Activated naive CD8-positive, alpha-beta T cell treated with anti-CD3 and anti-CD28 coated beads, Interleukin-2, amount 50 U/mL, for 24 hours (primary cell): Measurements from ENCODE around the gene POLR1G.
"Not testable (repeated sequence)": the region's sequence is repeated elsewhere in the genome, so short reads cannot be mapped to it uniquely, and the experiment has no call there.

Experiments used
- ATAC-seq: fragments of 150-1000 bp; cut with Tn5 transposase; one replicate; pipeline ENCODE4 v1.10.0; 2021
- DNase-seq: peaks from one replicate; pipeline ENCODE4 v3.0.0; 2021
- H3K27ac Mint-ChIP-seq: one replicate; pipeline ENCODE4 v1.8.0; 2021; ENCODE audit warnings: mild to moderate bottlenecking, mixed read lengths
- H3K27me3 Mint-ChIP-seq: one replicate; pipeline ENCODE4 v1.8.0; 2021; ENCODE audit warnings: mixed read lengths
- H3K36me3 Mint-ChIP-seq: one replicate; pipeline ENCODE4 v1.8.0; 2021; ENCODE audit warnings: low read depth, mixed read lengths
- H3K4me1 Mint-ChIP-seq: one replicate; pipeline ENCODE4 v1.8.0; 2021; ENCODE audit warnings: mixed read lengths
- H3K4me3 Mint-ChIP-seq: one replicate; pipeline ENCODE4 v1.8.0; 2021; ENCODE audit warnings: mild to moderate bottlenecking, moderate library complexity, mixed read lengths
- H3K9me3 Mint-ChIP-seq: one replicate; pipeline ENCODE4 v1.8.0; 2021; ENCODE audit warnings: mixed read lengths

The POLR1G gene

DNA sequence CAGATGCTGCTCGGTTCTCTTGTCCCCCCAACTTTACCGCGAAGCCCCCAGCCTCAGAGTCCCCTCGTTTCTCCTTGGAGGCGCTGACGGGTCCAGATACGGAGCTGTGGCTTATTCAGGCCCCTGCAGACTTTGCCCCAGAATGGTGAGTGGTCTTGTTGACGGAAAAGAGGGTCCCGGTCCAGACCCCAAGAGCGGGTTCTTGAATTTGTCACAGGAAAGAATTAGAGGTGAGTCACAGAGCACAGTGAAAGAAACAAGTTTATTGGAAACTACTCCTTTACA is 589 bp downstream of the POLR1G start:
- Mint-ChIP-seq H3K27ac (peak overlapping the region; percentile 91), H3K27me3 (peaks cover 29% of the 10 kb centered on the region), H3K9me3 (no peaks in the 10 kb centered on the region), H3K4me3 (peak overlapping the region; percentile 98), H3K36me3 (peaks cover 25% of the 10 kb centered on the region), H3K4me1 (peaks cover 48% of the 10 kb centered on the region)
- DNase-seq, result no peak
- no peak for ATAC-seq

DNA sequence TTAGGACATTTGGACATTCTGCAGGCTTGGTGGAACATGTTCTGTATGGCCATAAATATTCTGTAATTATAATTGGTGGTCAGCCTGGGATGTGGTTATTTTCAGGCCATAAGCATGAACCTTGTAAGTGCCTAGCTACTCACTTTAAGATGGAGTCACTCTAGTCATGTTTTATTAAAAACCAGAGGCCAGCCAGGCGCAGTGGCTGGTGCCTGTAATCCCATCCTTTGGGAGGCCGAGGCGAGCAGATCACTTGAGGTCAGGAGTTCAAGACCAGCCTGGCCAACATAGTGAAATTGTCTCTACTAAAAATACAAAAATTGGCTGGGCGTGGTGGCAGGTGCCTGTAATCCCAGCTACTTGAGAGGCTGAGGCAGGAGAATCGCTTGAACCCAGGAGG is 1.1 kb downstream of the POLR1G start:
- Mint-ChIP-seq H3K4me1 (peaks cover 48% of the 10 kb centered on the region), H3K4me3 (peak overlapping the region; percentile 98), H3K27me3 (peaks cover 27% of the 10 kb centered on the region), H3K36me3 (peaks cover 28% of the 10 kb centered on the region)
- not testable (repeated sequence) for H3K27ac Mint-ChIP-seq, H3K9me3 Mint-ChIP-seq, DNase-seq, ATAC-seq

DNA sequence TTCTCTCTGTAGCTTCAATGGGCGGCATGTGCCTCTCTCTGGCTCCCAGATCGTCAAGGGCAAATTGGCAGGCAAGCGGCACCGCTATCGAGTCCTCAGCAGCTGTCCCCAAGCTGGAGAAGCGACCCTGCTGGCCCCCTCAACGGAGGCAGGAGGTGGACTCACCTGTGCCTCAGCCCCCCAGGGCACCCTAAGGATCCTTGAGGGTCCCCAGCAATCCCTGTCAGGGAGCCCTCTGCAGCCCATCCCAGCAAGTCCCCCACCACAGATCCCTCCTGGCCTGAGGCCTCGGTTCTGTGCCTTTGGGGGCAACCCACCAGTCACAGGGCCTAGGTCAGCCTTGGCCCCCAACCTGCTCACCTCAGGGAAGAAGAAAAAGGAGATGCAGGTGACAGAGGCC is 1.7 kb downstream of the POLR1G start:
- no peak overlapping the region for H3K4me3 Mint-ChIP-seq
- peaks cover 21% of the 10 kb centered on the region for H3K27me3 Mint-ChIP-seq
- H3K9me3 Mint-ChIP-seq, result no peaks in the 10 kb centered on the region
- ATAC-seq (no peak), DNase-seq (no peak)
- peaks cover 31% of the 10 kb centered on the region for H3K36me3 Mint-ChIP-seq
- no peak overlapping the region for H3K27ac Mint-ChIP-seq
- peaks cover 45% of the 10 kb centered on the region for H3K4me1 Mint-ChIP-seq

DNA sequence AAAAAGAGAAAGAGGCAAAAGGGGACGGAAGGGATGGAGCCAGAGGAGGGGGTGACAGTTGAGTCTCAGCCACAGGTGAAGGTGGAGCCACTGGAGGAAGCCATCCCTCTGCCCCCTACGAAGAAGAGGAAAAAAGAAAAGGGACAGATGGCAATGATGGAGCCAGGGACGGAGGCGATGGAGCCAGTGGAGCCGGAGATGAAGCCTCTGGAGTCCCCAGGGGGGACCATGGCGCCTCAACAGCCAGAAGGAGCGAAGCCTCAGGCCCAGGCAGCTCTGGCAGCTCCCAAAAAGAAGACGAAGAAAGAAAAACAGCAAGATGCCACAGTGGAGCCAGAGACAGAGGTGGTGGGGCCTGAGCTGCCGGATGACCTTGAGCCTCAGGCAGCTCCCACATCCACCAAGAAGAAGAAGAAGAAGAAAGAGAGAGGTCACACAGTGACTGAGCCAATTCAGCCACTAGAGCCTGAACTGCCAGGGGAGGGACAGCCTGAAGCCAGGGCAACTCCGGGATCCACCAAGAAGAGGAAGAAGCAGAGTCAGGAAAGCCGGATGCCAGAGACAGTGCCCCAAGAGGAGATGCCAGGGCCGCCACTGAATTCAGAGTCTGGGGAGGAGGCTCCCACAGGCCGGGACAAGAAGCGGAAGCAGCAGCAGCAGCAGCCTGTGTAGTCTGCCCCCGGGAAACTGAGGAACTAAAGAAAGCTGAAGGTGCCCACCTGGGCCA is 2.5 kb downstream of the POLR1G start:
- no peak overlapping the region for H3K4me3 Mint-ChIP-seq
- ATAC-seq, result no peak
- DNase-seq, result no peak
- H3K27ac Mint-ChIP-seq, result no peak overlapping the region
- peaks cover 40% of the 10 kb centered on the region for H3K36me3 Mint-ChIP-seq
- H3K4me1 Mint-ChIP-seq, result peaks cover 39% of the 10 kb centered on the region
- H3K9me3 Mint-ChIP-seq, result no peaks in the 10 kb centered on the region
- H3K27me3 Mint-ChIP-seq, result peaks cover 13% of the 10 kb centered on the region

DNA sequence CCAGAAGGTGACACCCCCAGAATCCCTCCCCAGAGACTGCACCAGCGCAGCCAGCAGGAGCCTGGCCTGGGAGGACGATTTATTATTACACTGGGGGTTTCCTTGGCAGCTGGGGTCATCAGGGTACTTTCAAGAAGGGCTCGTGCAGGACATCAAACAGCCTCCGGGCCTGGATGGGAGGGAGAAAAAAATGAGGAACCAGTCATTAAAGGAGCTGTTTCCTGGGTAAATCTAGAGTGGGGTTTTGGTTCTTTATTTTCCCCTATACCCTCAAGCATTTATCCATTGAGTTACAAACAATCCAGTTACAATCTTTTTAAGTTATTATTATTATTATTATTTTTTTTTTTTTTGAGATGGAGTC is 3.1 kb downstream of the POLR1G start:
- Mint-ChIP-seq H3K9me3 (no peaks in the 10 kb centered on the region), H3K4me3 (no peak overlapping the region), H3K4me1 (peaks cover 34% of the 10 kb centered on the region), H3K36me3 (peaks cover 44% of the 10 kb centered on the region), H3K27me3 (peaks cover 7% of the 10 kb centered on the region), H3K27ac (no peak overlapping the region)
- DNase-seq (no peak), ATAC-seq (no peak)

DNA sequence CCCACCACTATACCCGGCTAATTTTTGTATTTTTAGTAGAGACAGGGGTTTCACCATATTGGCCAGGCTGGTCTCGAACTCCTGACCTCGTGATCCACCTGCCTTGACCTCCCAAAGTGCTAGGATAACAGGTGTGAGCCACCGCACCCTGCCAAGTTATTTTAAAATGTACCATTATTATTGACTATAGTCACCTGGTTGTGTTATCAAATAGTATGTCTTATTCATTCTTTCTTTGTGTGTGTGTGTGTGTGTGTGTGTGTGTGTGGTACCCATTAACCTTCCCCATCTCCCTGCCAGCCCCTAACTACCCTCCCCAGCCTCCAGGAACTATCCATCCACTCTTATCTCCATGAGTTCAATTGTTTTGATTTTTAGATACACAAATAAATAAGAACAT is 3.9 kb downstream of the POLR1G start:
- H3K27me3 Mint-ChIP-seq, ATAC-seq, DNase-seq, H3K27ac Mint-ChIP-seq, H3K4me3 Mint-ChIP-seq, H3K9me3 Mint-ChIP-seq: not testable (repeated sequence)
- Mint-ChIP-seq H3K36me3 (peaks cover 47% of the 10 kb centered on the region), H3K4me1 (peaks cover 26% of the 10 kb centered on the region)

DNA sequence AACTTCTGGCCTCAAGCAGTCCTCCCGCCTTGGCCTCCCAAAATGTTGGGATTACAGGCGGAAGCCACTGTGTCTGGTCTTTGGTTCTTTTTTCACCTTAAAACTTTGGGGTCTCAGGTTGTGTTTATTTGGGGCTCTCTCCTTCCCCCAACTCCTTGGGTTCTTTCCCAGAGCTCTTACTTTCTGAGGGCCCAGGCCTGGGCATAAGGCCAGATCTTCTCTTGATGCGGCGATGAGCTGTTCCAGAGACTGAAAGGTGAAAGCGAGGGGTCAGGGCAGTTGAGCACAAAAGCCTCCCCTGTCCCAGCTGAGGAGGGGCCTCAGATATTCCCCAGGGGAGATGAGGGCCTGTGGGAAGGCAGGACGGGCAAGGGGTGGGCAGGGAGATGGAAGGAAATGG is 7.1 kb downstream of the POLR1G start:
- Mint-ChIP-seq H3K36me3 (peaks cover 46% of the 10 kb centered on the region), H3K27ac (peak overlapping the region; percentile 22), H3K27me3 (no peaks in the 10 kb centered on the region), H3K4me1 (peaks cover 4% of the 10 kb centered on the region), H3K9me3 (no peaks in the 10 kb centered on the region), H3K4me3 (no peak overlapping the region)
- DNase-seq, result no peak
- no peak for ATAC-seq

DNA sequence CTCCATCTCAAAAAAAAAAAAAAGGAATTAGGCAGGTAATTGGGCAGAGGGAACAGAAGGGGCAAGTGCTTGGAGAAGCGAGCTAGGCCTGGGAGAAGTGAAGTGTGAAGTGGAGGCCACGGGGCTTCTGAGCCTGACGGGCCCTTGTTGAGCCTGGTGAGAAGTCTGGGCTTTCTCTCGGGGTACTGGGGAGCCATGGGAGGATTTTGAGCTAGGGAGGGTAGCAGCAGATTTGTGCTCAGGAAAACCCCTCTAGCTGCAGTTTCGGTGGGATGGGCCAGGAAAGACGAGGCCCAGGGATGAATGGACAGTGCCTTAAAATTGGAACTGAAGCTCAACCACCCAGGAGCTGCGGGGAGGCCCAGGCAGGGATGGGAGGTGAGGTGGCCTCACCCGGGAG is 8.0 kb downstream of the POLR1G start:
- Mint-ChIP-seq H3K27me3 (no peaks in the 10 kb centered on the region), H3K27ac (no peak overlapping the region), H3K9me3 (no peaks in the 10 kb centered on the region), H3K4me3 (no peak overlapping the region), H3K4me1 (peaks cover 9% of the 10 kb centered on the region), H3K36me3 (peaks cover 36% of the 10 kb centered on the region)
- ATAC-seq, result no peak
- no peak for DNase-seq

DNA sequence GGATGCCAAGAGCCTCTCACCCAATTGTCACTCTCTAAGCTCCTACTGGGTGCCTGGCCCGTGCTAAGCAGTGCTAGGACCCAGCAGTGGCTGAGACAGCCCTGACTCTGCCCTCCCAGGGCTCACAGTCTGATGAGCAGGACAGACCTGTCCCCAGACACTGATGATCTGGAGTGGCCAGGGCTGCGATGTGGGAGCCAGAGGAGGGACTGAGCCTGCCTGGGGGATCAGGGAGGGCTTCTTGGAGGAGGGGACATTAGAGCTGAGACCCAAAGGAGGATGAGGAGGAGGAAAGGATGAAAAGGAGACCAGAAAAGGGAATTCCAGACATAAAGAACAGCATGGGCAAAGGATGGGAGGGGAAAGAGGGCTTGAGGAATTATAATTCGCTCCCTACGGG is 10.7 kb downstream of the POLR1G start:
- ATAC-seq (no peak), DNase-seq (no peak)
- H3K9me3 Mint-ChIP-seq, result no peaks in the 10 kb centered on the region
- peaks cover 27% of the 10 kb centered on the region for H3K4me1 Mint-ChIP-seq
- no peak overlapping the region for H3K4me3 Mint-ChIP-seq
- no peak overlapping the region for H3K27ac Mint-ChIP-seq
- no peaks in the 10 kb centered on the region for H3K27me3 Mint-ChIP-seq
- H3K36me3 Mint-ChIP-seq, result peaks cover 34% of the 10 kb centered on the region

DNA sequence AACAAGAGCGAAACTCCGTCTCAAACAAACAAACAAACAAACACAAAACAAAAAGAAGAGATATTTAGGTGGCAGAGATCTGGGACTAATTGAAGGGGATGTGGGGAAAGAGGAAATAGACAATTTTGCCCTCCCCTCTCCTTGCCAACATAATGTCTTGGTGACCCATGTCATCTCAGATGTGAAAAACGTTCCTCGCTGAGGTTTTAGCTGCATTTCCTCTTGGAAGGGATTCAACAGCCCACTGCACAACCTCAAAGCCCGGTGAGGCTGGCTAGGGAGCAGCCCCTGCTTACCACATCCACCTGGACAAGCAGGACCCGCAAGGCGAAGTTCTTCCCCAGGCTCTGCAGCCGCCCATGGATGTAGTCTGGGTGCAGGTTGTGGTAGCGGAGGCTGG is 12.4 kb downstream of the POLR1G start:
- Mint-ChIP-seq H3K27ac (no peak overlapping the region), H3K4me3 (no peak overlapping the region), H3K9me3 (no peaks in the 10 kb centered on the region), H3K36me3 (peaks cover 21% of the 10 kb centered on the region), H3K27me3 (no peaks in the 10 kb centered on the region), H3K4me1 (peaks cover 43% of the 10 kb centered on the region)
- no peak for DNase-seq
- ATAC-seq, result no peak

DNA sequence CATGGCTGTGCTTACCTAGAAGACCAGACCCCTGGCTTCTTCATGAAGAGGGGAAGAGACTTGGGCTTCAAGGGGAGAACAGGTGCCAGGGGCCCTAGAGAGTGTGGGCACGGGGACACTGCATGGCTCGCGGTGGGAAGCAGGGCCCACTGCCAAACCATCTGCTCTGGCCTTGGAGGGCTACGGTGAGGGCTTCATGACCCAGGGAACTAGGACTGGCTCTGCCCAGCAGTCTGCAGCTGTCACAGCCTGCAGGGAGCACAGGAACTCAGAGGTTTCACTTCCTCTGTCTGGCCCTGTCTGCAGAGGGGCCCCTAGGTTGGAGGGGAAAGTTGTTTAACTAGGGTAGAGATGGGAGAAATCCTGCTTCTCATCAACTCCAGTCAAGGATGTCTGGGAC is 13.0 kb downstream of the POLR1G start:
- no peaks in the 10 kb centered on the region for H3K9me3 Mint-ChIP-seq
- H3K4me3 Mint-ChIP-seq, result no peak overlapping the region
- no peak overlapping the region for H3K27ac Mint-ChIP-seq
- H3K27me3 Mint-ChIP-seq, result no peaks in the 10 kb centered on the region
- H3K36me3 Mint-ChIP-seq, result peaks cover 16% of the 10 kb centered on the region
- peaks cover 49% of the 10 kb centered on the region for H3K4me1 Mint-ChIP-seq
- ATAC-seq (no peak), DNase-seq (no peak)

DNA sequence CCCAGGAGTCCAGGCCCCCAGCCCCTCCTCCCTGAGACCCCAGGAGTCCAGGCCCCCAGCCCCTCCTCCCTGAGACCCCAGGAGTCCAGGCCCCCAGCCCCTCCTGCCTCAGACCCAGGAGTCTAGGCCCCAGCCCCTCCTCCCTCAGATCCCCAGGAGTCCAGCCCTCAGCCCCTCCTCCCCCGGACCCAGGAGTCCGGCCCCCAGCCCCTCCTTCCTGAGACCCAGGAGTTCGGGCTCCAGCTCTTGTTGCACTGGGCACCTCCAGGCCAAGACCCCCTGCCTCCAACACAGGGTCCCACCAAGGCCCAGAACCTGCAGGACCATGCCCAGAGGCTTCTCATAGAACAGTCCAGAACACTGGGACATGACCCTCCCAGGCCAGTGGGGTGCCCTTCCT is 13.5 kb downstream of the POLR1G start:
- Mint-ChIP-seq H3K4me3 (no peak overlapping the region), H3K4me1 (peaks cover 52% of the 10 kb centered on the region)

DNA sequence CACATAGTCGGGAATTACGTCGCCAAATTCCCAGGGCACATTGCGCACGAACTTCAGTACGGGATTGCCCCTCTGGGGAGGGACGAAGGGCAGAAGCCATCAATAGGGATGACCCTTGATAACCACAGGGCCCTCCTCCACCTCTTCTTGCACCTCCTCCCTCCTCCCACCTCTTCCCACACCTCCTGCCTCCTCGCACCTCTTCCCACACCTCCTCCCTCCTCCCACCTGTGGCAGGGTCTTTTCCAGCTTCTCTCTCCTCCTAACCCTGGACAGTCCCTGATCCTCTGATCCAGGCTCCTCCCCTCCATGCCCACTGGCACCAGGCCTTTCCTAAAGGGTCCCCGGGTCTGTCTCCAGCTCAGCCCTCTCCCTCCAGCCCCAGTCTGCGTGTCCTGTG is 13.9 kb downstream of the POLR1G start:
- H3K4me3 Mint-ChIP-seq, result peak overlapping the region; percentile 21
- ATAC-seq (no peak), DNase-seq (no peak)
- H3K4me1 Mint-ChIP-seq, result peaks cover 52% of the 10 kb centered on the region
- no peaks in the 10 kb centered on the region for H3K27me3 Mint-ChIP-seq
- no peak overlapping the region for H3K27ac Mint-ChIP-seq
- H3K36me3 Mint-ChIP-seq, result peaks cover 12% of the 10 kb centered on the region
- no peaks in the 10 kb centered on the region for H3K9me3 Mint-ChIP-seq

More for the DNA sequence above, 13.5 kb downstream of the POLR1G start:
- no peak overlapping the region for H3K27ac Mint-ChIP-seq
- H3K36me3 Mint-ChIP-seq, result peaks cover 12% of the 10 kb centered on the region
- DNase-seq (no peak), ATAC-seq (no peak)
- H3K9me3 Mint-ChIP-seq, result no peaks in the 10 kb centered on the region
- no peaks in the 10 kb centered on the region for H3K27me3 Mint-ChIP-seq

DNA sequence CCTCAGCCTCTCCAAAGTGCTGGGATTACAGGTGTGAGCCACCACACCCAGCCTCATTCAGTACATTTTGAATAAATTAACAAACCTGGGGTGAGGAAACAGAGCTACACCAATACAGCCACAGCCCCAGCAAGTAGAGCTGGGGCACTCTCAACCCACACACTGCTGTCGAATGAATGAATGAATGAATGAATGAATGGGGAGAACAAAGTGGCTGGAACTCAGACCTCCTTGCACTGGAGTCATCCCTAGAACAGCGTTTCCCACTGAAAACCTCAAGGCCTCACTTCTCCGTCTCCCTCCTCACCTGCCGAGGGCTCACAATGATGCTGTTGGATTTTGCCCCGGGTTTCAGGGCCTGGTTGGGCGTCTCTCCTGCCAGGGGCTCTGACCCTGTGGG is 14.4 kb downstream of the POLR1G start:
- H3K4me1 Mint-ChIP-seq, result peaks cover 57% of the 10 kb centered on the region
- ATAC-seq, result no peak
- H3K27me3 Mint-ChIP-seq, result no peaks in the 10 kb centered on the region
- no peak overlapping the region for H3K4me3 Mint-ChIP-seq
- peaks cover 9% of the 10 kb centered on the region for H3K36me3 Mint-ChIP-seq
- no peaks in the 10 kb centered on the region for H3K9me3 Mint-ChIP-seq
- no peak overlapping the region for H3K27ac Mint-ChIP-seq
- DNase-seq, result no peak

DNA sequence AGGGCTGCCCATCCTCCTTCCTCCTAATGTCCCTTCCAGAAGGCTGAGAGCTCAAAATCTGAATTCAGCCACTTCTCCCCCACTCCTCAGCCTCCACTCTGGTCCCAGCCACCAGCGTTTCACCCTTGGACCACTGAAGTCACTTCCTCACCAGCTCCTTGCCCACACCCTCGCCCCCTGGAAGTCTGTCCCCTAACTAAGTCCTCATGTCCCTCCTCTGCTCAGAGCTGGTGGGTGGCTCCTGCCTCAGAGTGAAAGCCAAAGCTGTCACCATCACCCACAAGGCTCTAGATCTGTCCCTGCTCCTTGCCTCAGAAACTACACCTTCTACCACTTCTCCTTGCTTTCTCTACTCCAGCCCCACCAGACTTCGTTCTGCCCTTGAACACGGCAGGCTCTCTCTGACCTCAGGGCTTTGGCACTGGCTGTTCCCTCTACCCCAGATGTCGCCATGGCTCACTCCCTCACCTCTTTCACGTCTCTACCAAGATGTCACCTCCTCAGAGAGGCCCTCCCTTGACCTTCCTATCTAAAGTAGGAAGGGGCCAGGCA is 15.6 kb downstream of the POLR1G start:
- Mint-ChIP-seq H3K36me3 (peaks cover 7% of the 10 kb centered on the region), H3K27me3 (no peaks in the 10 kb centered on the region), H3K4me3 (peak overlapping the region; percentile 38), H3K9me3 (no peaks in the 10 kb centered on the region), H3K4me1 (peaks cover 59% of the 10 kb centered on the region), H3K27ac (no peak overlapping the region)
- DNase-seq, result no peak
- ATAC-seq, result no peak
